ENCODE data around the gene MPP4. TPM values are rescaled to one million over a fixed set of nuclear protein-coding genes. Genes with fewer than 3 reads are reported as not detected.

The MPP4 gene
- total RNA-seq, 1 experiment from 2014 or later, result not detected

GRCh38 chr2:201680743-201681142 lies 17.7 kb downstream of the MPP4 start:
- ATAC-seq, result peak; percentile 97
- peak; percentile 65 for TF ChIP-seq CTCF (IDR thresholded peaks at IDR 0.05)
- TF ChIP-seq ZNF232 (CRISPR knock-in tag; IDR thresholded peaks at IDR 0.05), result no peak
- Mint-ChIP-seq H3K36me3 (no peaks in the 10 kb centered on the region), H3K9me3 (no peaks in the 10 kb centered on the region), H3K4me3 (no peak overlapping the region), H3K27ac (no peak overlapping the region), H3K4me1 (peaks cover under 1% of the 10 kb centered on the region), H3K27me3 (ENCODE audit: low read depth) (no peaks in the 10 kb centered on the region)
- DNase-seq (ENCODE audit: low spot score), result peak; percentile 80
- POLR2A ChIA-PET, result no interaction called here
- CTCF ChIA-PET, result interaction anchor here (1.2 kb wide), 1 partner anchor 16 kb away, joined by 3 read pairs; no protein-coding TSS in a partner anchor

- ChIA-PET POLR2A (no interaction called here), CTCF (interaction anchor here (0.7 kb wide), 1 partner anchor 182 kb away, joined by 3 read pairs; no protein-coding TSS in a partner anchor)
- H3K9me3 Mint-ChIP-seq, result no peaks in the 10 kb centered on the region
- TF ChIP-seq ESRRA (CRISPR knock-in tag; IDR thresholded peaks at IDR 0.05; ENCODE audit: borderline replicate concordance), result no peak
- TF ChIP-seq, protein P1, sequence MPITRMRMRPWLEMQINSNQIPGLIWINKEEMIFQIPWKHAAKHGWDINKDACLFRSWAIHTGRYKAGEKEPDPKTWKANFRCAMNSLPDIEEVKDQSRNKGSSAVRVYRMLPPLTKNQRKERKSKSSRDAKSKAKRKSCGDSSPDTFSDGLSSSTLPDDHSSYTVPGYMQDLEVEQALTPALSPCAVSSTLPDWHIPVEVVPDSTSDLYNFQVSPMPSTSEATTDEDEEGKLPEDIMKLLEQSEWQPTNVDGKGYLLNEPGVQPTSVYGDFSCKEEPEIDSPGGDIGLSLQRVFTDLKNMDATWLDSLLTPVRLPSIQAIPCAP (CRISPR knock-in tag; IDR thresholded peaks at IDR 0.05), result no peak
- TF ChIP-seq ZSCAN18 (CRISPR knock-in tag; IDR thresholded peaks at IDR 0.05), result no peak
- no peaks in the 10 kb centered on the region for H3K36me3 Mint-ChIP-seq
- ATAC-seq (no peak), DNase-seq (ENCODE audit: low spot score) (no peak)
- H3K4me3 Mint-ChIP-seq, result no peak overlapping the region
- H3K27ac Mint-ChIP-seq, result no peak overlapping the region
- no peaks in the 10 kb centered on the region for H3K27me3 Mint-ChIP-seq (ENCODE audit: low read depth)
- peaks cover 15% of the 10 kb centered on the region for H3K4me1 Mint-ChIP-seq
Measured at GRCh38 chr2:201678401-201678800, 20.0 kb downstream of the MPP4 start.

- H3K27me3 Mint-ChIP-seq (ENCODE audit: low read depth), result peaks cover 13% of the 10 kb centered on the region
- H3K27ac Mint-ChIP-seq, result no peak overlapping the region; the same call in 1 of the 2 replicates
- POLR2A ChIA-PET, result no interaction called here
- peaks cover 15% of the 10 kb centered on the region for H3K4me1 Mint-ChIP-seq
- DNase-seq (ENCODE audit: low spot score) (no peak), ATAC-seq (no peak)
- TF ChIP-seq NR1H2 (CRISPR knock-in tag; IDR thresholded peaks at IDR 0.05) (no peak), ZNF425 (CRISPR knock-in tag; conservative IDR thresholded peaks at IDR 0.05) (no peak)
- H3K4me3 Mint-ChIP-seq, result no peak overlapping the region
- no peaks in the 10 kb centered on the region for H3K9me3 Mint-ChIP-seq
- CTCF ChIA-PET, result no interaction called here
- H3K36me3 Mint-ChIP-seq, result no peaks in the 10 kb centered on the region
Measured at GRCh38 chr2:201675454-201675853, 23.0 kb downstream of the MPP4 start.

DNA sequence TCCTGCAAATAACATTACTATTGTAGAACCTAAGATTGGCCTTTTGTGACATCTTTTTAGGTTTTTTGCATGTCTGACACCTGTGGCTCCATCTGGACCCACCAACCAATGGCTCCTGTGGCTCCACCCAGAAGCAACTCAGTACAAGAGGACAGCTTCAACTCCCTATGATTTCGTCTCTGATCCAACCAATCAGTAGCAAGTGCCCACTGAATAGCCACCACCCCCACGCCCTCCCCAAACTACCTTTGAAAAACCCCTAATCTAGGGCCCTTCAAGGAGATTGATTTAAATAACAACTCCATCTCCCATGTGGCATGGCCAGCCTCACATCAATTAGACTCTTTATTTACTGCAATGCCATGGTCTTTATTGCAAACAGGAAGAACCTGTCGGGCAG lies 23.6 kb downstream of the MPP4 start:
- ATAC-seq (peak; percentile 78), DNase-seq (ENCODE audit: low spot score) (no peak)
- Mint-ChIP-seq H3K4me1 (peaks cover 15% of the 10 kb centered on the region), H3K9me3 (no peaks in the 10 kb centered on the region), H3K27ac (no peak overlapping the region), H3K4me3 (no peak overlapping the region), H3K36me3 (no peaks in the 10 kb centered on the region), H3K27me3 (ENCODE audit: low read depth) (peaks cover 13% of the 10 kb centered on the region)
- CTCF ChIA-PET, result no interaction called here
- POLR2A ChIA-PET, result no interaction called here
- TF ChIP-seq NFYB (CRISPR knock-in tag; conservative IDR thresholded peaks at IDR 0.05; ENCODE audit: low read depth) (0 out of 2 replicates have a peak, but pooled peaks have one; percentile 10), ZNF232 (CRISPR knock-in tag; IDR thresholded peaks at IDR 0.05) (no peak)

- ATAC-seq, result no peak
- Mint-ChIP-seq H3K4me3 (no peak overlapping the region), H3K4me1 (peaks cover 15% of the 10 kb centered on the region), H3K9me3 (no peaks in the 10 kb centered on the region), H3K27me3 (ENCODE audit: low read depth) (peaks cover 13% of the 10 kb centered on the region), H3K27ac (no peak overlapping the region), H3K36me3 (no peaks in the 10 kb centered on the region)
- CTCF ChIA-PET, result no interaction called here
- no peak for DNase-seq (ENCODE audit: low spot score)
- POLR2A ChIA-PET, result no interaction called here
- TF ChIP-seq, protein P2, sequence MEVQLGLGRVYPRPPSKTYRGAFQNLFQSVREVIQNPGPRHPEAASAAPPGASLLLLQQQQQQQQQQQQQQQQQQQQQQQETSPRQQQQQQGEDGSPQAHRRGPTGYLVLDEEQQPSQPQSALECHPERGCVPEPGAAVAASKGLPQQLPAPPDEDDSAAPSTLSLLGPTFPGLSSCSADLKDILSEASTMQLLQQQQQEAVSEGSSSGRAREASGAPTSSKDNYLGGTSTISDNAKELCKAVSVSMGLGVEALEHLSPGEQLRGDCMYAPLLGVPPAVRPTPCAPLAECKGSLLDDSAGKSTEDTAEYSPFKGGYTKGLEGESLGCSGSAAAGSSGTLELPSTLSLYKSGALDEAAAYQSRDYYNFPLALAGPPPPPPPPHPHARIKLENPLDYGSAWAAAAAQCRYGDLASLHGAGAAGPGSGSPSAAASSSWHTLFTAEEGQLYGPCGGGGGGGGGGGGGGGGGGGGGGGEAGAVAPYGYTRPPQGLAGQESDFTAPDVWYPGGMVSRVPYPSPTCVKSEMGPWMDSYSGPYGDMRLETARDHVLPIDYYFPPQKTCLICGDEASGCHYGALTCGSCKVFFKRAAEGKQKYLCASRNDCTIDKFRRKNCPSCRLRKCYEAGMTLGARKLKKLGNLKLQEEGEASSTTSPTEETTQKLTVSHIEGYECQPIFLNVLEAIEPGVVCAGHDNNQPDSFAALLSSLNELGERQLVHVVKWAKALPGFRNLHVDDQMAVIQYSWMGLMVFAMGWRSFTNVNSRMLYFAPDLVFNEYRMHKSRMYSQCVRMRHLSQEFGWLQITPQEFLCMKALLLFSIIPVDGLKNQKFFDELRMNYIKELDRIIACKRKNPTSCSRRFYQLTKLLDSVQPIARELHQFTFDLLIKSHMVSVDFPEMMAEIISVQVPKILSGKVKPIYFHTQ (CRISPR knock-in tag; IDR thresholded peaks at IDR 0.05), result no peak
- TF ChIP-seq, protein P3, sequence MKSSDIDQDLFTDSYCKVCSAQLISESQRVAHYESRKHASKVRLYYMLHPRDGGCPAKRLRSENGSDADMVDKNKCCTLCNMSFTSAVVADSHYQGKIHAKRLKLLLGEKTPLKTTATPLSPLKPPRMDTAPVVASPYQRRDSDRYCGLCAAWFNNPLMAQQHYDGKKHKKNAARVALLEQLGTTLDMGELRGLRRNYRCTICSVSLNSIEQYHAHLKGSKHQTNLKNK (CRISPR knock-in tag; IDR thresholded peaks at IDR 0.05), result no peak
- TF ChIP-seq, protein P4, sequence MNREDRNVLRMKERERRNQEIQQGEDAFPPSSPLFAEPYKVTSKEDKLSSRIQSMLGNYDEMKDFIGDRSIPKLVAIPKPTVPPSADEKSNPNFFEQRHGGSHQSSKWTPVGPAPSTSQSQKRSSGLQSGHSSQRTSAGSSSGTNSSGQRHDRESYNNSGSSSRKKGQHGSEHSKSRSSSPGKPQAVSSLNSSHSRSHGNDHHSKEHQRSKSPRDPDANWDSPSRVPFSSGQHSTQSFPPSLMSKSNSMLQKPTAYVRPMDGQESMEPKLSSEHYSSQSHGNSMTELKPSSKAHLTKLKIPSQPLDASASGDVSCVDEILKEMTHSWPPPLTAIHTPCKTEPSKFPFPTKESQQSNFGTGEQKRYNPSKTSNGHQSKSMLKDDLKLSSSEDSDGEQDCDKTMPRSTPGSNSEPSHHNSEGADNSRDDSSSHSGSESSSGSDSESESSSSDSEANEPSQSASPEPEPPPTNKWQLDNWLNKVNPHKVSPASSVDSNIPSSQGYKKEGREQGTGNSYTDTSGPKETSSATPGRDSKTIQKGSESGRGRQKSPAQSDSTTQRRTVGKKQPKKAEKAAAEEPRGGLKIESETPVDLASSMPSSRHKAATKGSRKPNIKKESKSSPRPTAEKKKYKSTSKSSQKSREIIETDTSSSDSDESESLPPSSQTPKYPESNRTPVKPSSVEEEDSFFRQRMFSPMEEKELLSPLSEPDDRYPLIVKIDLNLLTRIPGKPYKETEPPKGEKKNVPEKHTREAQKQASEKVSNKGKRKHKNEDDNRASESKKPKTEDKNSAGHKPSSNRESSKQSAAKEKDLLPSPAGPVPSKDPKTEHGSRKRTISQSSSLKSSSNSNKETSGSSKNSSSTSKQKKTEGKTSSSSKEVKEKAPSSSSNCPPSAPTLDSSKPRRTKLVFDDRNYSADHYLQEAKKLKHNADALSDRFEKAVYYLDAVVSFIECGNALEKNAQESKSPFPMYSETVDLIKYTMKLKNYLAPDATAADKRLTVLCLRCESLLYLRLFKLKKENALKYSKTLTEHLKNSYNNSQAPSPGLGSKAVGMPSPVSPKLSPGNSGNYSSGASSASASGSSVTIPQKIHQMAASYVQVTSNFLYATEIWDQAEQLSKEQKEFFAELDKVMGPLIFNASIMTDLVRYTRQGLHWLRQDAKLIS (CRISPR knock-in tag; IDR thresholded peaks at IDR 0.05; ENCODE audit: borderline replicate concordance), result no peak
- no peak for TF ChIP-seq ESRRA (CRISPR knock-in tag; IDR thresholded peaks at IDR 0.05; ENCODE audit: borderline replicate concordance)
Measured at GRCh38 chr2:201674298-201674697, 24.1 kb downstream of the MPP4 start.

Measured in WTC11 (cell line).